ENCODE measurements around the gene SLCO1B1. TPM values are rescaled to one million over a fixed set of nuclear protein-coding genes. Genes with fewer than 3 reads are reported as not detected.

SLCO1B1 gene
- total RNA-seq, 1 donor from 2014 or later, result not detected

DNA sequence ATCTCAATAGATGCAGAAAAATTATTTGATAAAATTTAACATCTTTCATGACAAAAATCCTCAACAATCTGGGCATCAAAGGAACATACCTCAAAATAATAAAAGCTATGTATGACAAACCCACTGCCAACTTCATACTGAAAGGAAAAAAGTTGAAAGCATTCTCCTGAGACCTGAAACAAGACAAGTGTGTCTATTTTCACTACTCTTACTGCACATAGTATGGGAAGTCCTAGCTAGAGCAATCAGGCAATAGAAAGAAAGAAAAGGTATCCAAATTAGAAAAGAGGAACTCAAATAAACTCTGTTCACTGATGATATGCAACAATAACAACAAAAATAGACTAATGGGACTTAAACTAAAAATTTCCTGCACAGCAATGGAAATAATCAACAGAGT is 90.1 kb downstream of the SLCO1B1 start:
- TF ChIP-seq, protein P1, sequence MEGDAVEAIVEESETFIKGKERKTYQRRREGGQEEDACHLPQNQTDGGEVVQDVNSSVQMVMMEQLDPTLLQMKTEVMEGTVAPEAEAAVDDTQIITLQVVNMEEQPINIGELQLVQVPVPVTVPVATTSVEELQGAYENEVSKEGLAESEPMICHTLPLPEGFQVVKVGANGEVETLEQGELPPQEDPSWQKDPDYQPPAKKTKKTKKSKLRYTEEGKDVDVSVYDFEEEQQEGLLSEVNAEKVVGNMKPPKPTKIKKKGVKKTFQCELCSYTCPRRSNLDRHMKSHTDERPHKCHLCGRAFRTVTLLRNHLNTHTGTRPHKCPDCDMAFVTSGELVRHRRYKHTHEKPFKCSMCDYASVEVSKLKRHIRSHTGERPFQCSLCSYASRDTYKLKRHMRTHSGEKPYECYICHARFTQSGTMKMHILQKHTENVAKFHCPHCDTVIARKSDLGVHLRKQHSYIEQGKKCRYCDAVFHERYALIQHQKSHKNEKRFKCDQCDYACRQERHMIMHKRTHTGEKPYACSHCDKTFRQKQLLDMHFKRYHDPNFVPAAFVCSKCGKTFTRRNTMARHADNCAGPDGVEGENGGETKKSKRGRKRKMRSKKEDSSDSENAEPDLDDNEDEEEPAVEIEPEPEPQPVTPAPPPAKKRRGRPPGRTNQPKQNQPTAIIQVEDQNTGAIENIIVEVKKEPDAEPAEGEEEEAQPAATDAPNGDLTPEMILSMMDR (conservative IDR thresholded peaks at IDR 0.05; ENCODE audit: low read depth, low read length), result no peak

DNA sequence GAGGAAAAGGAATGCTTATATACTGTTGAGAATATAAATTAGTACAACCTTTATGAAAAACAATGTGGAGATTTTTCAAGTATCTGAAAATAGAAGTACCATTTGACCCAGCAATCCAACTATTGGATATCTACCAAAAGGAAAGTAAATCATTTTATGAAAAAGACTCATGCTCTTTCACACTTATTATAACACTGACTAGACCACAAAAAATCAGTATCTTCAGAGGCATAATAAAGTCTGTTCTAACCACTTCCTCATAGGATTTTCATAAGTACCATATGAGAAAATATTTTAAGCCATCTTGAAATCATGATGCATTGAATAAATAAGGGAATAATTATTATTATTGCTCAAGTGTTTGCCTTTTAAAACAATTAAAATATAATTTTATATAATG is 90.8 kb downstream of the SLCO1B1 start:
- no peak for DNase-seq (ENCODE audit: low read depth)
- TF ChIP-seq, protein P1 (conservative IDR thresholded peaks at IDR 0.05; ENCODE audit: low read depth, low read length), result no peak
- no peak overlapping the region for H3K4me3 ChIP-seq (ENCODE audit: low read depth, low read length)

More for the DNA sequence above, 90.1 kb downstream of the SLCO1B1 start:
- no peak for DNase-seq (ENCODE audit: low read depth)
- H3K4me3 ChIP-seq (ENCODE audit: low read depth, low read length), result no peak overlapping the region

DNA sequence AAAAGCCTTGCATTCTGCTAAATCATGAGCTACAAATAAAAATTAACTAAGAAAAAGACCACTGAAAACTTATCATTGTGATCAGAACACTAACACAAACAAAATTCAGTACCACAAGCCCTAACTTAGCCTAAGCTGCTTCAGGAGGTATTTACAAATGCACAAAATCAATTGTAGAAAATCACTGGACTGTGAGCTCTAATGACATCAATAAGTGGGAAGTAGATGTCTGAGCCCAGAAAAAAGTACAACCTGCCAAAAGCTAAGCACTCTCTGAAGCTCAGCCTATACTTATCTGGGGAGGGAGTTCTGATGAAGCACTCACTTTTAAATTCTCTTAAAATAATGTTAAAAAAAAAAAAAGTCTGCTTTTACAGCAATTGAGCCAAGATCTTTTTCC is 92.9 kb downstream of the SLCO1B1 start:
- no peak overlapping the region for H3K4me3 ChIP-seq (ENCODE audit: low read depth, low read length)
- TF ChIP-seq, protein P1 (conservative IDR thresholded peaks at IDR 0.05; ENCODE audit: low read depth, low read length), result no peak
- no peak for DNase-seq (ENCODE audit: low read depth)

DNA sequence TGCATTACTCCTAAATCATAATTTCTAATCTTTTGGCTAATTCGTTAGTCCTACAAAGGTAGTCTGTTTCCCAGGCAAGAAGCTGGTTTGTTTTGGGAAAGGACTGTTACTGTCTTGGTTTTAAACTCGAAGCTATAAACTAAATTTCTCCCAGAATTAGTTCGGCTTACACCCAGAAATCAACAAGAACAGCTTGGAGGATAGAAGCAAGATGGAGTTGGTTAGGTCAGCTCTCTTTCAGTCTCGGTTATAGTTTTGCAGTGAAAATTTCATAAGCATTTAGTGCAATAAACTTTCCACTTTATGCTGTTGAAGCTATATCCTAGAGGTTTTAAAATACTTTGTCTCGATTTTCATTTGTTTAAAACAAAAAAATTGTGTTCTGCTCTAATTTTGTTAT is 103.4 kb downstream of the SLCO1B1 start:
- no peak for DNase-seq (ENCODE audit: low read depth)
- TF ChIP-seq, protein P1 (conservative IDR thresholded peaks at IDR 0.05; ENCODE audit: low read depth, low read length), result no peak
- H3K4me3 ChIP-seq (ENCODE audit: low read depth, low read length), result no peak overlapping the region

DNA sequence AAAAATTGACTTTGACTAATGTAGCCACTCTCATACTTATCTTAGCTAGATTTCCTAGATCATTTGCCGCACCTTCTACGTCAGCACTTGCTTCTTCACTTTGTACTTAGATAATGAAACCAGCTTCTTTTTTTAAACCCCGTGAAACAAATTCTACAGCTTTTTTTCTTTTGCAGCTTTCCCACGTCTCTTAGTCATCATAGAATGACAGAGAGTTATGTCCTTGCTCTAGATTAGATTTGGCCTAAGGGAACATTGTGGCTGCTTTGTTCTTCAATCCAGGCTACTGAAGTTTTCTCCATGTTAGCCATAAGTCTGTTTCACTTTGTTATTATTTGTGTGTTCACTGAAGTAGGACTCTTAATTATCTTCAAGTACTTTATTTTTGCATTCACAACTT is 108.9 kb downstream of the SLCO1B1 start:
- DNase-seq (ENCODE audit: low read depth), result no peak
- TF ChIP-seq, protein P1 (conservative IDR thresholded peaks at IDR 0.05; ENCODE audit: low read depth, low read length), result no peak
- no peak overlapping the region for H3K4me3 ChIP-seq (ENCODE audit: low read depth, low read length)

DNA sequence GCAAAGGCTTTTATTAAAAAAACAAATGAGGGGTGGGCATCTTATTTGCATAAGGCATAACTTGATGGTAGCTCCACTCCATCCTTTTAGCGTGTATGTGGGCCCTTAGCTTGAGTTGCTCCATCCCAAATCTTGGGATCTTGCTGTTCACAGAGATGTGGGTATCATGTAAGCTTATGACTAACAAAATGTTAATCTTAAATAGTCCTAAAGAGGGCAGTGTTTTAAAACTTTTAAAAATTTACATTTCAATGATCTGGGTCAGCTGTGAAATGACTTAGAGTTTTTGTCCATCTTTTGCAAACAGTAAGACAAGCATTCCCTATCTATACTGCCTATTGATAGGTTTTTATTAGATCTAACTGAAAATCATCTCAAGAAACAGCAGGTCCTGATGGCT is 117.7 kb downstream of the SLCO1B1 start:
- no peak overlapping the region for H3K4me3 ChIP-seq (ENCODE audit: low read depth, low read length)
- TF ChIP-seq, protein P1 (conservative IDR thresholded peaks at IDR 0.05; ENCODE audit: low read depth, low read length), result no peak
- DNase-seq (ENCODE audit: low read depth), result no peak

DNA sequence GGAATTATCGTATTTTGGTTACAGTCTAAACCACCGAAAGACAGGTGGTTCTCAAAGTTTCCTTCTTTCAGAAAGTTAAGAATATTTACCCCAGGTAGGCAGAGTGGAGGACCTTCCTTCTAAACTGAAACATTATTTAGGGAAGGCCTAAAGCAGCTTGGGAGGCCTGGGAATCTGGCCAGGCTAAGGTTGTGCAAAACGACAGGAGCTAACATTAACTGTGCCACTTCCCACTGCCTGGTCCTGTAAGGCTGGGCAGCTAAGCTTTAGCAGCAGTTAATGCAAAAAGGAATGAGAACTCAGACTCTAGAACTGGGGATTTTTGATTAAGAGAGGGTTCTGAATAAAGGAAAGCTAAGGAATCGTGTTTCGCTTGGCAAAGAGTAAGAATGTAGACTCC is 121.1 kb downstream of the SLCO1B1 start:
- no peak overlapping the region for H3K4me3 ChIP-seq (ENCODE audit: low read depth, low read length)
- no peak for DNase-seq (ENCODE audit: low read depth)
- TF ChIP-seq, protein P1 (conservative IDR thresholded peaks at IDR 0.05; ENCODE audit: low read depth, low read length), result no peak
